WTC11 (cell line): ENCODE measurements around the gene DGKH. TPM values are rescaled to one million over a fixed set of nuclear protein-coding genes. Genes with fewer than 3 reads are reported as not detected.

Experiments
- ATAC-seq: fragments of 200-7000 bp; cut with Tn5 transposase; 2 replicates; pipeline ENCODE4 v1.10.0; 2021; ENCODE audit warnings: mild to moderate bottlenecking, moderate library complexity
- CTCF ChIA-PET: fragments of 300-600 bp; sonication (Branson Sonifier 250); formaldehyde crosslinking; loops from one replicate; lab custom pipeline; 2021; ENCODE audit warnings: antibody characterized with exemption; lab: Charles Lee
- POLR2A ChIA-PET: fragments of 350-600 bp; sonication (Branson Sonifier 250); formaldehyde crosslinking; loops from one replicate; lab custom pipeline; 2021; ENCODE audit warnings: antibody characterized with exemption; lab: Charles Lee
- DNase-seq: peaks from one replicate; pipeline ENCODE4 v3.0.0; 2021; ENCODE audit warnings: low spot score
- H3K27ac Mint-ChIP-seq: 2 replicates; pipeline ENCODE4 v1.8.0; 2021; ENCODE audit warnings: mixed read lengths
- H3K27me3 Mint-ChIP-seq: 2 replicates; pipeline ENCODE4 v1.8.0; 2021; ENCODE audit warnings: low read depth, mild to moderate bottlenecking, moderate library complexity, mixed read lengths
- H3K36me3 Mint-ChIP-seq: 2 replicates; pipeline ENCODE4 v1.8.0; 2021; ENCODE audit warnings: mixed read lengths
- H3K4me1 Mint-ChIP-seq: 2 replicates; pipeline ENCODE4 v1.8.0; 2022; ENCODE audit warnings: mixed read lengths
- H3K4me3 Mint-ChIP-seq: 2 replicates; pipeline ENCODE4 v1.8.0; 2021; ENCODE audit warnings: mild to moderate bottlenecking, moderate library complexity, mixed read lengths
- H3K9me3 Mint-ChIP-seq: 2 replicates; pipeline ENCODE4 v1.8.0; 2021; ENCODE audit warnings: mixed read lengths
- ATF2 ChIP-seq: sonication (generic); formaldehyde crosslinking; IDR thresholded peaks from 2 replicates; pipeline ENCODE4 v1.8.1; 2022; ENCODE audit warnings: low read depth, missing genetic modification reagents, borderline replicate concordance
- CBFB ChIP-seq: sonication (generic); formaldehyde crosslinking; IDR thresholded peaks from 2 replicates; pipeline ENCODE4 v1.8.1; 2022; ENCODE audit warnings: mild to moderate bottlenecking, low read depth, missing genetic modification reagents
- FOXP1 ChIP-seq: sonication (generic); formaldehyde crosslinking; IDR thresholded peaks from 2 replicates; pipeline ENCODE4 v1.8.0; 2022; ENCODE audit warnings: missing genetic modification reagents, mild to moderate bottlenecking, moderate library complexity, borderline replicate concordance
- IRF2 ChIP-seq: sonication (generic); formaldehyde crosslinking; IDR thresholded peaks from 2 replicates; pipeline ENCODE4 v1.8.0; 2022; ENCODE audit warnings: low read depth, missing genetic modification reagents, borderline replicate concordance
- JUN ChIP-seq: sonication (generic); formaldehyde crosslinking; IDR thresholded peaks from 2 replicates; pipeline ENCODE4 v1.8.0; 2023; ENCODE audit warnings: mild to moderate bottlenecking, missing genetic modification reagents
- KAT7 ChIP-seq: sonication (generic); formaldehyde crosslinking; IDR thresholded peaks from 2 replicates; pipeline ENCODE4 v1.8.1; 2023; ENCODE audit warnings: missing genetic modification reagents, mild to moderate bottlenecking, borderline replicate concordance
- NR2C2 ChIP-seq: sonication (generic); formaldehyde crosslinking; IDR thresholded peaks from 2 replicates; pipeline ENCODE4 v1.8.0; 2022; ENCODE audit warnings: mild to moderate bottlenecking, missing genetic modification reagents
- PRRX2 ChIP-seq: fragments of 250-450 bp; sonication (Bioruptor Pico); IDR thresholded peaks from 2 replicates; pipeline ENCODE4 v1.8.0; 2021; ENCODE audit warnings: mild to moderate bottlenecking
- RELA ChIP-seq: sonication (generic); formaldehyde crosslinking; IDR thresholded peaks from 2 replicates; pipeline ENCODE4 v1.8.1; 2022; ENCODE audit warnings: missing genetic modification reagents, mild to moderate bottlenecking, borderline replicate concordance
- TEAD4 ChIP-seq: sonication (generic); formaldehyde crosslinking; IDR thresholded peaks from 2 replicates; pipeline ENCODE4 v1.8.0; 2022; ENCODE audit warnings: mild to moderate bottlenecking, missing genetic modification reagents
- TP53 ChIP-seq: sonication (generic); formaldehyde crosslinking; IDR thresholded peaks from 2 replicates; pipeline ENCODE4 v1.8.1; 2023; ENCODE audit warnings: mild to moderate bottlenecking, missing genetic modification reagents
- ZBTB43 ChIP-seq: sonication (generic); formaldehyde crosslinking; IDR thresholded peaks from 2 replicates; pipeline ENCODE4 v1.8.1; 2023; ENCODE audit warnings: mild to moderate bottlenecking, missing genetic modification reagents
- ZNF512 ChIP-seq: sonication (generic); formaldehyde crosslinking; IDR thresholded peaks from 2 replicates; pipeline ENCODE4 v1.8.1; 2022; ENCODE audit warnings: missing genetic modification reagents, borderline replicate concordance
- total RNA-seq: library from RNA; stranded (reverse); gene quantifications from 3 replicates; pipeline ENCODE4 v1.2.3, GENCODE V29; 2021
- TF ChIP-seq, protein P1 (sequence below): sonication (generic); formaldehyde crosslinking; IDR thresholded peaks from 2 replicates; pipeline ENCODE4 v1.8.1; 2022; ENCODE audit warnings: low read depth, mild to moderate bottlenecking, moderate library complexity, missing genetic modification reagents, borderline replicate concordance
- TF ChIP-seq, protein P2 (sequence below): sonication (generic); formaldehyde crosslinking; IDR thresholded peaks from 2 replicates; pipeline ENCODE4 v1.8.1; 2023; ENCODE audit warnings: mild to moderate bottlenecking, missing genetic modification reagents
- TF ChIP-seq, protein P3 (sequence below): sonication (generic); formaldehyde crosslinking; conservative IDR thresholded peaks from 2 replicates; pipeline ENCODE4 v1.8.1; 2023; ENCODE audit warnings: mild to moderate bottlenecking, low read depth, missing genetic modification reagents, moderate library complexity
- TF ChIP-seq, protein P4 (sequence below): fragments of 250-450 bp; sonication (Bioruptor Pico); IDR thresholded peaks from 2 replicates; pipeline ENCODE4 v2.1.2; 2022; ENCODE audit warnings: mild to moderate bottlenecking, moderate library complexity

Gene DGKH
- total RNA-seq, 1 experiment from 2014 or later: 7.6 TPM

GRCh38 chr13:42259515-42259914 lies 211.1 kb downstream of the DGKH start (continued):
- no peak for TF ChIP-seq ZNF512 (CRISPR knock-in tag)
- TF ChIP-seq ATF2 (CRISPR knock-in tag): no peak
- TF ChIP-seq, protein P1, sequence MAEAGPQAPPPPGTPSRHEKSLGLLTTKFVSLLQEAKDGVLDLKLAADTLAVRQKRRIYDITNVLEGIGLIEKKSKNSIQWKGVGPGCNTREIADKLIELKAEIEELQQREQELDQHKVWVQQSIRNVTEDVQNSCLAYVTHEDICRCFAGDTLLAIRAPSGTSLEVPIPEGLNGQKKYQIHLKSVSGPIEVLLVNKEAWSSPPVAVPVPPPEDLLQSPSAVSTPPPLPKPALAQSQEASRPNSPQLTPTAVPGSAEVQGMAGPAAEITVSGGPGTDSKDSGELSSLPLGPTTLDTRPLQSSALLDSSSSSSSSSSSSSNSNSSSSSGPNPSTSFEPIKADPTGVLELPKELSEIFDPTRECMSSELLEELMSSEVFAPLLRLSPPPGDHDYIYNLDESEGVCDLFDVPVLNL (CRISPR knock-in tag): no peak
- no peak for TF ChIP-seq FOXP1 (CRISPR knock-in tag)
- TF ChIP-seq NR2C2: no peak
- TF ChIP-seq, protein P2, sequence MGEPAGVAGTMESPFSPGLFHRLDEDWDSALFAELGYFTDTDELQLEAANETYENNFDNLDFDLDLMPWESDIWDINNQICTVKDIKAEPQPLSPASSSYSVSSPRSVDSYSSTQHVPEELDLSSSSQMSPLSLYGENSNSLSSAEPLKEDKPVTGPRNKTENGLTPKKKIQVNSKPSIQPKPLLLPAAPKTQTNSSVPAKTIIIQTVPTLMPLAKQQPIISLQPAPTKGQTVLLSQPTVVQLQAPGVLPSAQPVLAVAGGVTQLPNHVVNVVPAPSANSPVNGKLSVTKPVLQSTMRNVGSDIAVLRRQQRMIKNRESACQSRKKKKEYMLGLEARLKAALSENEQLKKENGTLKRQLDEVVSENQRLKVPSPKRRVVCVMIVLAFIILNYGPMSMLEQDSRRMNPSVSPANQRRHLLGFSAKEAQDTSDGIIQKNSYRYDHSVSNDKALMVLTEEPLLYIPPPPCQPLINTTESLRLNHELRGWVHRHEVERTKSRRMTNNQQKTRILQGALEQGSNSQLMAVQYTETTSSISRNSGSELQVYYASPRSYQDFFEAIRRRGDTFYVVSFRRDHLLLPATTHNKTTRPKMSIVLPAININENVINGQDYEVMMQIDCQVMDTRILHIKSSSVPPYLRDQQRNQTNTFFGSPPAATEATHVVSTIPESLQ: no peak
- no peak for TF ChIP-seq KAT7 (CRISPR knock-in tag)
- no peak for TF ChIP-seq JUN (CRISPR knock-in tag)
- TF ChIP-seq PRRX2 (CRISPR knock-in tag): no peak
- TF ChIP-seq, all 79 proteins: peak for 0

DNA sequence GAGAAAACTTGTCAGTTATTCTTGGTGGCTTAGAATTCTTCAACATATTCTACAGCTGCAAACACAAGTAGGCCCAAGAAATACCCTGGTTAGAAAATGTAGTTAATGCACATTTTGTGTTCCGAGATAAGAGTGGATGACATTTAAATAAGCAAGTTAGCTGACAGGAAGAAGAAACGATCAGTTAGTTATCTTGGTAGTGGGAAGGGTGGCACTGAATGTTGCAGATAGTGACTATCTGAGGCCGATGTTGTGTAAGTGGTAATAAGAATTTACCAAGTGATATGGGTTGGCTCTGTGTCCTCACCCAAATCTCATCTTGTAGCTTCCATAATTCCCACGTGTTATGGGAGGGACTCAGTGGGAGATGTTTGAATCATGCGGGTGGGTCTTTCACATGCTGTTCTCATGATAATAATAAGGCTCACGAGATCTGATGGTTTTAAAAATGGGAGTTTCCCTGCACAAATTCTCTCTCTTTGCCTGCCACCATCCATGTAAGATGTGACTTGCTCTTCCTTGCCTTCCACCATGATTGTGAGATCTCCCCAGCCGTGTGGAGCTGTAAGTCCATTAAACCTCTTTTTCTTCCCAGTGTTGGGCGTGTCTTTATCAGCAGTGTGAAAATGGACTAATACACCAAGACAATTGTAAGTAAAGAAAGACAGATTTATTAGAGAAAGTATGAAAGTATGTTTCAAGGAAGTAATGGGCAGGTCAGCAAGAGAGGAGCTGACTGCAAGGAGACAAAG lies 212.6 kb downstream of the DGKH start:
- H3K27ac Mint-ChIP-seq: no peak overlapping the region
- ATAC-seq (no peak), DNase-seq (no peak)
- ChIA-PET CTCF (no interaction called here), POLR2A (no interaction called here)
- H3K9me3 Mint-ChIP-seq: peaks cover 29% of the 10 kb centered on the region
- H3K27me3 Mint-ChIP-seq: peaks cover 13% of the 10 kb centered on the region
- TF ChIP-seq IRF2 (no peak), TEAD4 (CRISPR knock-in tag) (no peak), TP53 (CRISPR knock-in tag) (no peak), CBFB (CRISPR knock-in tag) (no peak), RELA (CRISPR knock-in tag) (no peak), ZBTB43 (CRISPR knock-in tag) (no peak)
- TF ChIP-seq, protein P3, sequence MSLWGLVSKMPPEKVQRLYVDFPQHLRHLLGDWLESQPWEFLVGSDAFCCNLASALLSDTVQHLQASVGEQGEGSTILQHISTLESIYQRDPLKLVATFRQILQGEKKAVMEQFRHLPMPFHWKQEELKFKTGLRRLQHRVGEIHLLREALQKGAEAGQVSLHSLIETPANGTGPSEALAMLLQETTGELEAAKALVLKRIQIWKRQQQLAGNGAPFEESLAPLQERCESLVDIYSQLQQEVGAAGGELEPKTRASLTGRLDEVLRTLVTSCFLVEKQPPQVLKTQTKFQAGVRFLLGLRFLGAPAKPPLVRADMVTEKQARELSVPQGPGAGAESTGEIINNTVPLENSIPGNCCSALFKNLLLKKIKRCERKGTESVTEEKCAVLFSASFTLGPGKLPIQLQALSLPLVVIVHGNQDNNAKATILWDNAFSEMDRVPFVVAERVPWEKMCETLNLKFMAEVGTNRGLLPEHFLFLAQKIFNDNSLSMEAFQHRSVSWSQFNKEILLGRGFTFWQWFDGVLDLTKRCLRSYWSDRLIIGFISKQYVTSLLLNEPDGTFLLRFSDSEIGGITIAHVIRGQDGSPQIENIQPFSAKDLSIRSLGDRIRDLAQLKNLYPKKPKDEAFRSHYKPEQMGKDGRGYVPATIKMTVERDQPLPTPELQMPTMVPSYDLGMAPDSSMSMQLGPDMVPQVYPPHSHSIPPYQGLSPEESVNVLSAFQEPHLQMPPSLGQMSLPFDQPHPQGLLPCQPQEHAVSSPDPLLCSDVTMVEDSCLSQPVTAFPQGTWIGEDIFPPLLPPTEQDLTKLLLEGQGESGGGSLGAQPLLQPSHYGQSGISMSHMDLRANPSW: no peak
- TF ChIP-seq, protein P4, sequence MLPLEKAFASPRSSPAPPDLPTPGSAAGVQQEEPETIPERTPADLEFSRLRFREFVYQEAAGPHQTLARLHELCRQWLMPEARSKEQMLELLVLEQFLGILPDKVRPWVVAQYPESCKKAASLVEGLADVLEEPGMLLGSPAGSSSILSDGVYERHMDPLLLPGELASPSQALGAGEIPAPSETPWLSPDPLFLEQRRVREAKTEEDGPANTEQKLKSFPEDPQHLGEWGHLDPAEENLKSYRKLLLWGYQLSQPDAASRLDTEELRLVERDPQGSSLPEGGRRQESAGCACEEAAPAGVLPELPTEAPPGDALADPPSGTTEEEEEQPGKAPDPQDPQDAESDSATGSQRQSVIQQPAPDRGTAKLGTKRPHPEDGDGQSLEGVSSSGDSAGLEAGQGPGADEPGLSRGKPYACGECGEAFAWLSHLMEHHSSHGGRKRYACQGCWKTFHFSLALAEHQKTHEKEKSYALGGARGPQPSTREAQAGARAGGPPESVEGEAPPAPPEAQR (CRISPR knock-in tag): no peak
- peaks cover 15% of the 10 kb centered on the region for H3K4me1 Mint-ChIP-seq
- no peak overlapping the region for H3K4me3 Mint-ChIP-seq
- H3K36me3 Mint-ChIP-seq: peaks cover 16% of the 10 kb centered on the region
